GM18505 (cell line): ENCODE data around the gene CNGA3.
"Not testable (repeated sequence)": the region's sequence is repeated elsewhere in the genome, so short reads cannot be mapped to it uniquely, and the experiment has no call there.

Source experiments
- ATAC-seq: cut with Tn5 transposase; IDR thresholded peaks from one replicate; pipeline ENCODE4 v1.9.1; 2021; ENCODE audit not compliant: unreplicated experiment
- POLR2A ChIP-seq: IDR thresholded peaks from 4 replicates; pipeline ENCODE4 v1.6.1; 2011; ENCODE audit warnings: borderline replicate concordance; ENCODE audit not compliant: insufficient read depth, insufficient read length; ENCODE audit errors: extremely low read depth

CNGA3 gene

DNA sequence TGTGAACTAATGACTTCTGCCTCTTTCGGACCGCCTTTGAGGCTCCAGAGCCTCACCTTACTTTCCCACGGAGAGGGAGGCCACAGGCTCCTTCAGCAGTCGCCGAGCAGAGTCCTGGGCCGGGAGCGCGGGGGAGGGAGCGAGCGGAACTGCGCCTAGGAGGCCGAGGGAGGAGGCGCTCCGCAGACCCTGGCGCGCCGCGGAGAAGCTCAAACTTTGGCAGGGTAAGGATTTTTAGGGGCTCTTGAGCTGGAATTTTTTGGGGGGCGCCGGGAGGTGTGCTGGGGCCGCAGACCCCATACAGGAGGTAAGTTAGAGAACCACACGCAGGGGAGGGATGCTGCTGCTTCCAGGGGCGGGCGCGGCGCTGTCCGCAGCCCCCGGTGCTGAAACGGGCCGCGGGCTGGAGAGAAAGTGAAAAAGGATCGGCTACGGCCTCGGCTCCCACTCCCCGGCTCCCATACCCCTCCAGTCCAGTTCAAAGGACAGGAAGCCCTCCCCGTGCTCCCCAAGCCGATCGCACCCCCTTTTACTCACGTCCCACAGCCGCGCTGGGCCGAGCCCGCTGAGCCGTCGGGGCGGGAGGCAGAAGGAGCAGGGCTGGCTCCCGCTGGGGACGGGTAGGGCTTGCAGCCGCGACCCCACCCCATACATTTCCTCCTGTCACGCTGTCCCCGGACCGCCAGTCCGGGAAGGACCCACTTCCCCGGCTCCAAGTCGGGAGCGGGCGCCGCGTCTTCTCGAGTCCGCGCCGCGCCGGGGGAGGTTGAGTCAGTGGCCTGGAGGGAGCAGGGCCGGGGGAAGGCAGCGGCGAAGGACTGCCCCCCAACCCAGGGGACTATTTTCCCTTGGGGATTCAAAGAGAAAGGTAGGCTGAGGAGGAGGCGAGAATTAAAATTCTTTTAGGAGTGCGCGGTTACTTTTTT is at the start of gene CNGA3:
Gene CNGA3 (plus strand): TSS at position 146 of the 926 bp plus-strand sequence. CDS start 23,520 bp downstream, outside the sequence.
- TF ChIP-seq POLR2A, result no peak
- no peak for ATAC-seq

DNA sequence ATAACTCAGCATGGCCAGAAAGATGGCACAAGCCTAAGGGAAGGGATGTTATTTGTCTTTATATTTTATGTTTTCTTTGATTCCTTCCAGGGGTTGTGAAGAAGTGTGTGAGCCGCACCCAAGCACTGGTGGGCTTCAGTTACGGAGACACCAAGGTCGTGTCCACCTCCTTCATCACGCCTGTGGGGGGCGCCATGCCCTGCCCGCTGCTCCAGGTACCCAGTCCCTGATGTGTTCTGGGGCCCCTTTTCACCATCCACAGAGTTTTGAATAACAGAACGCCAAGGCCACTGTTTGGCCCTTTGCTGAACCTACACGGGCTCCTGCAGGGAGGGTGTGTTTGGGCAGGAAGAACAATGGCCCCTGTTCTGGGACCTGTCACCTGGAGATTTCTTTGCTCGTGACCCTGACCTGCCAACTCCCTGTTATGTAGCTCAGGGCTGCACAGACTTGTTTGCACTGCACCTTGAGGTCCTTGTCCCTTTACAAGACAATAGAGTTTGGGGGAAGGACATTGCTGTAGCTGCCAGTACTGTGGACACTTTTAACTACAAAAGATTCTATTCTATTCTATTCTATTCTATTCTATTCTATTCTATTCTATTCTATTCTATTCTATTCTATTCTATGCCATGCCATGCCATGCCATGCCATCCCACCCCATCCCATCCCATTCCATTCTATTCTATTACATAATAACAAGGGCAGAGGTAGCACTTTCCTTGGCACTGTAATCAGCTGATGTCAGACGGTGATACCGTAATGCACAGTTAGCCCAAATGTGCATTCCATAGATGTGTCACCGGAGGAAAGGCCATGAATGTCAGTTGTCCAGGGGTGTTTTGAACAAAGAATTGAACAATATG is 48.2 kb upstream of the CNGA3 start:
- TF ChIP-seq POLR2A, result no peak
- ATAC-seq, result no peak

- ATAC-seq, result no peak
- no peak for TF ChIP-seq POLR2A
Measured at GRCh38 chr2:98298683-98299164, 47.5 kb upstream of the CNGA3 start.

DNA sequence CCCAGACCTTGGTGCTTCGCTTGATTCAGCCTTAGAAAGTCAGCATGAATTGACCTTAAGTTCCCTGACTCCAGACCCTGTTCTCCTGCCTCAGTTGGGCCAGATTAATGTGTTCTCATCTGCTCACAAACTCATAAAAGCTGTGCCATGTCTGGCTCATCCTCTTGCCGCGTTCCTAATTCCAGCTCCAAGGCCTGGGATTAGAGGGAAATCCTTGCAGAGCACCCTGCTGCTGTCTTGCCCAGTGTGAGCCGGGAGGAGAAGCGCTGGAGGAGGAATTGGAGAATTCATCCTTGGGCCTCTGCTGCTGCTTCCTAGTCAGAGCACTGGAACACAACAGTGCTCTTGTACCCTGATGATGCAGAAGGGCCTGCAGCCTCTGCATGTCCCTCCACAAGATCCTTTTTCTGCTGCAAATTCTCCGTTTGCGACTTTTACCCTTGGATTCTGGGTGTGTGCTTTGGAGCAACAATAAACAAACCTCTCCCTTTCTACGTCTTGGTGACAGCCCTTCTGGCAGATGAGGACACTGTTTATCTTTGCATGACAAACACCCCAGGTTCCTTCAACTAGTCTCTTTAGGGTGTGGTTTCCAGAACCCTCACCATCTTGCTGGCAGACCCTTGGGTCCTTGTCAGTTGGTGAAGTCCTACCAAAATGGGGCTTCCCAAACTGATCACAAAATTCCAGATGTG is 46.9 kb upstream of the CNGA3 start:
- ATAC-seq, result no peak

GRCh38 chr2:98300141-98300874 is 45.9 kb upstream of the CNGA3 start:
- ATAC-seq, result no peak
- TF ChIP-seq POLR2A, result no peak

More for the DNA sequence above, 46.9 kb upstream of the CNGA3 start:
- TF ChIP-seq POLR2A, result no peak

- no peak for ATAC-seq
- TF ChIP-seq POLR2A, result no peak
Measured at GRCh38 chr2:98301469-98301868, 44.8 kb upstream of the CNGA3 start.

GRCh38 chr2:98307131-98307696 is 39.0 kb upstream of the CNGA3 start:
- not testable (repeated sequence) for ATAC-seq

DNA sequence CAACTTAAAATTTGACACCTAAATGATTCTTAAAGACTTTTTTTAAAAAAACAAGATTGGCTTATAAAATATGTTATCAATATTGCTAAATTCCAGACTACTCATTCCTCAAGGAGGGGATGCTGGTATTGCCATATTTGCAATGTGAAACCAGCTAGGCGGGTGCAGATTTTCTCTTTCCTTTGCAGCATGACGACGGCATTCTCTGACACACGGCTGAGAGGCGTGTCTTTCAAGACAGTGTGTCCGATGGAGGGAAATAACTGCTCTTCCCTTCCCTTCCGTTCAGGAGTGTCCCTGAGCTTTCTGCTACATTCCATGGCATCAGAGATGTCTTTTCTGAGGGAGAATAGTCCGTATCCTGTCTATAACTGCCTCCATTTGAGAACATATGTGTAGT is 38.2 kb upstream of the CNGA3 start:
- ATAC-seq, result no peak
- TF ChIP-seq POLR2A, result no peak

DNA sequence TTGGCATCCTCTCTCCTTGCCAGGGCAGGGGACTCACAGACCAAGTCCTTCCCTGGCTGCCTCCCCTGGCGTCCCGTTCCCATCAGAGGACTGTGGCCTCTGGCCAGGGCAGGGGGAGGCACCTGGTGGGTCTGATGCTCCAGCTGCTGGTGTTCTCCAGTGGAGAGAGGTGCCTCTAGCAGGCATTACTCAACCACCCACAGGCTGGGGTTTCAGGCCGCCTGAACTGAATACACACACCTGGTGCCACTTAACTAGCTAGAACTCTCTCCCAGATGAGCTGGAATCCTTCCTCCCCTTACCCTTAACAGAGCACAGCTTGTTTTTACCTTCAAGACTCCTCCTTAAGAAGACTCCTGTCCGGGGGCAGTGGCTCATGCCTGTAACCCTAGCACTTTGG is 37.7 kb upstream of the CNGA3 start:
- no peak for ATAC-seq
- TF ChIP-seq POLR2A, result no peak

- ATAC-seq, result no peak
- no peak for TF ChIP-seq POLR2A
Measured at GRCh38 chr2:98309580-98309979, 36.7 kb upstream of the CNGA3 start.

GRCh38 chr2:98310010-98310409 is 36.2 kb upstream of the CNGA3 start:
- no peak for TF ChIP-seq POLR2A
- ATAC-seq, result no peak

- ATAC-seq, result no peak
Measured at GRCh38 chr2:98311090-98311489, 35.2 kb upstream of the CNGA3 start.

More at GRCh38 chr2:98311090-98311489, 35.2 kb upstream of the CNGA3 start:
- TF ChIP-seq POLR2A, result no peak
